SU-DHL-6 (cell line): ENCODE results near the gene RNF180.
A peak's percentile ranks its signal among the peaks of the same experiment; 100 is the strongest.

Experiments
- H2AFZ ChIP-seq: fragments of 200-600 bp; sonication (generic); 2 replicates; pipeline ENCODE4 v1.6.1; 2014; ENCODE audit warnings: low read depth, mild to moderate bottlenecking, moderate library complexity, mixed read lengths, antibody characterized with exemption, low read length; ENCODE audit not compliant: severe bottlenecking
- H3F3A ChIP-seq: fragments of 200-600 bp; shearing (Covaris generic); 2 replicates; pipeline ENCODE4 v1.6.0; 2016; ENCODE audit warnings: antibody characterized with exemption, mild to moderate bottlenecking; ENCODE audit not compliant: insufficient read depth
- H3K27ac ChIP-seq: fragments of 200-600 bp; sonication (generic); 2 replicates; pipeline ENCODE4 v1.5.1; 2016; ENCODE audit warnings: low read depth, mild to moderate bottlenecking, low read length, moderate library complexity, mixed read lengths
- H3K27me3 ChIP-seq: fragments of 200-600 bp; sonication (generic), shearing (Covaris generic); 2 replicates; pipeline ENCODE4 v1.6.0; 2014; ENCODE audit warnings: mild to moderate bottlenecking, low read length
- H3K36me3 ChIP-seq: fragments of 200-600 bp; sonication (generic); 2 replicates; pipeline ENCODE4 v1.6.1; 2014; ENCODE audit warnings: mild to moderate bottlenecking, low read length, mixed read lengths
- H3K4me2 ChIP-seq: fragments of 300-600, 200-600 bp; shearing (Covaris generic), sonication (generic); 2 replicates; pipeline ENCODE4 v1.6.0; 2014; ENCODE audit warnings: low read length, low read depth, mild to moderate bottlenecking; ENCODE audit not compliant: poor library complexity, severe bottlenecking
- H3K4me3 ChIP-seq: fragments of 200-600 bp; sonication (generic); 2 replicates; pipeline ENCODE4 v1.5.1; 2014; ENCODE audit warnings: antibody characterized with exemption, low read length, mild to moderate bottlenecking, mixed read lengths; ENCODE audit not compliant: insufficient read depth, poor library complexity, severe bottlenecking
- H3K79me2 ChIP-seq: fragments of 200-600 bp; sonication (generic); 2 replicates; pipeline ENCODE4 v1.6.1; 2014; ENCODE audit warnings: mild to moderate bottlenecking, low read length, moderate library complexity; ENCODE audit not compliant: insufficient read depth
- H3K9ac ChIP-seq: fragments of 200-600 bp; sonication (generic); 2 replicates; pipeline ENCODE4 v1.7.0; 2014; ENCODE audit warnings: mild to moderate bottlenecking, low read length
- H3K9me2 ChIP-seq: fragments of 200-600 bp; sonication (generic); replicated peaks from 2 replicates; pipeline ENCODE4 v1.6.1; 2014; ENCODE audit warnings: low read length; ENCODE audit not compliant: insufficient read depth
- H3K9me3 ChIP-seq: fragments of 200-600 bp; sonication (generic); 2 replicates; pipeline ENCODE4 v1.6.1; 2014; ENCODE audit warnings: low read length, mixed read lengths; ENCODE audit not compliant: insufficient read depth
- H4K20me1 ChIP-seq: fragments of 200-600 bp; sonication (generic); 2 replicates; pipeline ENCODE4 v1.6.1; 2014; ENCODE audit warnings: low read depth, mild to moderate bottlenecking, antibody characterized with exemption, low read length, moderate library complexity, mixed read lengths
- CTCF ChIP-seq: fragments of 200-600 bp; sonication (generic); IDR thresholded peaks from one replicate; pipeline ENCODE4 v1.5.1; 2017; ENCODE audit warnings: antibody characterized with exemption, mild to moderate bottlenecking, low read length, moderate library complexity; ENCODE audit not compliant: insufficient read depth, poor library complexity, severe bottlenecking
- EZH2phosphoT487 ChIP-seq: fragments of 200-600 bp; sonication (generic), shearing (Covaris generic); conservative IDR thresholded peaks from 2 replicates; pipeline ENCODE4 v1.6.1; 2018; ENCODE audit warnings: mild to moderate bottlenecking, antibody characterized with exemption, low read length, moderate library complexity, mixed read lengths

The RNF180 gene

GRCh38 chr5:64229163-64229774, 63.6 kb downstream of the RNF180 start:
- H3K27ac ChIP-seq = no peak overlapping the region
- no peak overlapping the region for H3K4me2 ChIP-seq
- H3K9ac ChIP-seq = no peak overlapping the region
- no peaks in the 10 kb centered on the region for H3K79me2 ChIP-seq
- no peaks in the 10 kb centered on the region for H4K20me1 ChIP-seq
- H3K9me2 ChIP-seq = no peaks in the 10 kb centered on the region
- H3K27me3 ChIP-seq = no peaks in the 10 kb centered on the region
- no peaks in the 10 kb centered on the region for H3K36me3 ChIP-seq
- no peak overlapping the region for H3K4me3 ChIP-seq
- H2AFZ ChIP-seq = no peak overlapping the region
- no peaks in the 10 kb centered on the region for H3K9me3 ChIP-seq
- no peaks in the 10 kb centered on the region for H3F3A ChIP-seq
- TF ChIP-seq EZH2phosphoT487 (no peak), CTCF (peak; percentile 45)

- Histone ChIP-seq H3K4me3 (no peak overlapping the region), H2AFZ (no peak overlapping the region), H3K27me3 (no peaks in the 10 kb centered on the region), H4K20me1 (no peaks in the 10 kb centered on the region), H3K9me2 (no peaks in the 10 kb centered on the region), H3K79me2 (no peaks in the 10 kb centered on the region), H3K27ac (no peak overlapping the region), H3K9ac (no peak overlapping the region), H3F3A (no peaks in the 10 kb centered on the region), H3K36me3 (no peaks in the 10 kb centered on the region), H3K4me2 (no peak overlapping the region), H3K9me3 (no peaks in the 10 kb centered on the region)
- TF ChIP-seq CTCF = no peak
- TF ChIP-seq EZH2phosphoT487 = no peak
Measured at GRCh38 chr5:64260756-64261155, 95.1 kb downstream of the RNF180 start.

- no peak overlapping the region for H3K27ac ChIP-seq
- H3K36me3 ChIP-seq = no peaks in the 10 kb centered on the region
- H3K79me2 ChIP-seq = no peaks in the 10 kb centered on the region
- H3F3A ChIP-seq = no peaks in the 10 kb centered on the region
- H3K4me3 ChIP-seq = no peak overlapping the region
- no peak overlapping the region for H2AFZ ChIP-seq
- H3K27me3 ChIP-seq = no peaks in the 10 kb centered on the region
- no peak overlapping the region for H3K4me2 ChIP-seq
- TF ChIP-seq CTCF = no peak
- TF ChIP-seq EZH2phosphoT487 = no peak
- no peak overlapping the region for H3K9ac ChIP-seq
- H3K9me3 ChIP-seq = no peaks in the 10 kb centered on the region
- no peaks in the 10 kb centered on the region for H3K9me2 ChIP-seq
- no peaks in the 10 kb centered on the region for H4K20me1 ChIP-seq
Measured at GRCh38 chr5:64269164-64269563, 103.5 kb downstream of the RNF180 start.

GRCh38 chr5:64273276-64273675, 107.6 kb downstream of the RNF180 start:
- no peaks in the 10 kb centered on the region for H3K27me3 ChIP-seq
- no peaks in the 10 kb centered on the region for H3K36me3 ChIP-seq
- H3K27ac ChIP-seq = no peak overlapping the region
- H3K4me2 ChIP-seq = no peak overlapping the region
- TF ChIP-seq CTCF (no peak), EZH2phosphoT487 (no peak)
- no peaks in the 10 kb centered on the region for H4K20me1 ChIP-seq
- H3K79me2 ChIP-seq = no peaks in the 10 kb centered on the region
- H2AFZ ChIP-seq = no peak overlapping the region
- no peak overlapping the region for H3K9ac ChIP-seq
- no peak overlapping the region for H3K4me3 ChIP-seq
- no peaks in the 10 kb centered on the region for H3K9me2 ChIP-seq
- no peaks in the 10 kb centered on the region for H3F3A ChIP-seq
- no peaks in the 10 kb centered on the region for H3K9me3 ChIP-seq
